D721Med (cell line): ENCODE data around the gene CFDP1.
A peak's percentile ranks its signal among the peaks of the same experiment; 100 is the strongest.

ENCODE experiments used
- DNase-seq: peaks from one replicate; pipeline ENCODE4 v3.0.0; 2011; ENCODE audit warnings: low spot score; ENCODE audit not compliant: insufficient read length
- FAIRE-seq: peaks from 2 replicates; lab custom pipeline; 2011; peaks lifted over from hg19 to GRCh38; lab: Jason Lieb, UNC
- CTCF ChIP-seq: IDR thresholded peaks from 2 replicates; pipeline ENCODE4 v1.5.1; 2012; ENCODE audit warnings: mild to moderate bottlenecking, control low read depth; ENCODE audit not compliant: insufficient read depth; ENCODE audit errors: missing control alignments

The CFDP1 gene

GRCh38 chr16:75416904-75417565 lies 16.3 kb downstream of the CFDP1 start:
- no peak for TF ChIP-seq CTCF
- no peak for DNase-seq
- FAIRE-seq = no peak

DNA sequence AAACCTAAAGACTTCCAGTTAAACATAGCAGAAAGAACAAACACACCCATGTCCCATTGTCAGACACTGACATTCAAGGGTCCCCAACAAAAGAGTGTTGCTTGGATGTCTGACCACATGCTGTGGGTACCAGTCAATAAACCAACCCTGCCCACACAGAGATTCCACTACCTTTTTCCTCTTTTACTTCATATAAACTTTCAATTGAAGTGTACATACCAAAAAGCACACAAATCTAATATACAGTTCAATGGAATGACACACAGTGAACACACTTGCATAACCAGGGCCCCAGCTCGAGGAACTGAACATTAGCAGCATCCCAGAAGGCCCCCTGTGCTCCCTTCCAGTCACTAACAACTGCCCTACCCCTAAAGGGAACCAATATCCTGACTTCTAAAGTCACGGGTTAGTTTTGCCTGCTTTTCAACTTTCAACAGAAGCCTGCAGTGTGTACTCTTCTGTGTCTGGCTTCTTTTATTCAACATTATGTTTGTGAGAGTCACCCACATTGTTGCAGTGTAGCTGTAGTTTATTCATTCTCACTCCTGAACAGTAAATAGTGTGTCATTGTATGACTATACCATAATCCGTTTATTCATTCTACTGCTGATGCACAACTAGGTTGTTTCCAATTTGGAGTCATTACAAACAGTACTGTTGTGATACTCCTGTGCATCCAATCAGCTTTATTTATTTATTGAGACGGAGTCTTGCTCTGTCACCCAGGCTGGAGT lies 18.0 kb downstream of the CFDP1 start:
- FAIRE-seq (no peak), DNase-seq (no peak)
- no peak for TF ChIP-seq CTCF

DNA sequence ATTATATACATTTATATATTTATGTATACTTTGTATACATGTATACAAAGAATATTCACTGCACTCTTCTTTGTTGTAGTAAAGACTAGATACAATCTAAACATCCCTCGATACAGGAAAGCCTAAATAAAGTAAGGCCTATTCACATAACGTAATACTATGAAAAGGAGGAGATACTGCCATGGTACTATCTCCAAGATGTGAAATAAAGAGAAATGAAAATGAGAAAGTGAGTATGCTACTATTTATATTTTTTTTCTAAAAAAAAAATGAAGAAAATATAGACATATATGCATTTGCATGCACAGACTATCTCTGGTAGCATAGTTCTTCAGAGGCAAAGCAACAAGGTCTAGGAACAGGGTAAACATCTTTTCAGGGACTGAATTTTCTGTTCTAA lies 19.4 kb downstream of the CFDP1 start:
- no peak for TF ChIP-seq CTCF
- FAIRE-seq (no peak), DNase-seq (no peak)

DNA sequence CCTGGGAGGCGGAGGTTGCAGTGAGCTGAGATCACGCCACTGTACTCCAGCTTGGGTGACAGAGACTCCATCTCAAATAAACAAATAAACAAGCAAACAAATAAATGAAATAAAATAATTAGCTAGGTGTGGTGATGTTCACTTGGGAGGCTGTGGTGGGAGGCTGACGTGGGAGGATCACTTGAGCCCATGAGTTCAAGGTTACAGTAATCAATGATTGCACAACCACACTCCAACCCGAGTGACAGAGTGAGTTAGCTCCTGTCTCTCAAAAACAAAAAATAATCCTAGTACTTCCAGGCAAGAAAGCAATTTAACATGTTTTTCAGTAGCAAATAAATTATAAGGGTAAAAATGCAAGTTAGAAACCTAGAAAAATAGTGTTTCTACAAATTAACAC lies 26.4 kb downstream of the CFDP1 start:
- FAIRE-seq (no peak), DNase-seq (no peak)
- no peak for TF ChIP-seq CTCF

DNA sequence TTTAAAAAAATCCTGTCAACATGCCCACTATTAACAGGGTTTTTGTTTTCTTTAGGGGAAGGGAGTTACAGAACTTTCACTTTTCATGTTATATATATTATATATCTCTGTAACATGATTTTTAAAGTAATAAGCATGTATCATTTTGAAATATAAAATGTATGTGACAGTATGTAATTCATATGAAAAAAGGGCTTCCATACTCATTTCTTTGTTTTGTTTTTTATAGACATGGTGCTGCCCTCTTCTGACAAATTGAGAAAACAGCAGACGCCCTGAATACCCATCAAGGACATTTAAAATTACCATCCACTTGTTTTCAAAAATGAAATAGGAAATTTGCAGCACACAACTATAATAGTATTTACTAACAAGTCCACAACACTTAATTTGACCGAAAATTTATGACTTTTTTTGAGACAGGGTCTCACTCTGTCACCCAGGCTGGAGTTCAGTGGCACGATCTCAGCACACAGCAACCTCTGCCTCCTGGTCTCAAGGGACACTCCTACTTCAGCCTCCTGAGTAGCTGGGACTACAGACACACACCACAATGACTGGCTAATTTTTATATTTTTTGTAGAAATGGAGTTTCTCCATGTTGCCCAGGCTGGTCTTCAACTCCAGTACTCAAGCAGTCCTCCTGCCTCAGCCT lies 30.4 kb downstream of the CFDP1 start:
- FAIRE-seq (no peak), DNase-seq (no peak)
- peak; percentile 73 for TF ChIP-seq CTCF

DNA sequence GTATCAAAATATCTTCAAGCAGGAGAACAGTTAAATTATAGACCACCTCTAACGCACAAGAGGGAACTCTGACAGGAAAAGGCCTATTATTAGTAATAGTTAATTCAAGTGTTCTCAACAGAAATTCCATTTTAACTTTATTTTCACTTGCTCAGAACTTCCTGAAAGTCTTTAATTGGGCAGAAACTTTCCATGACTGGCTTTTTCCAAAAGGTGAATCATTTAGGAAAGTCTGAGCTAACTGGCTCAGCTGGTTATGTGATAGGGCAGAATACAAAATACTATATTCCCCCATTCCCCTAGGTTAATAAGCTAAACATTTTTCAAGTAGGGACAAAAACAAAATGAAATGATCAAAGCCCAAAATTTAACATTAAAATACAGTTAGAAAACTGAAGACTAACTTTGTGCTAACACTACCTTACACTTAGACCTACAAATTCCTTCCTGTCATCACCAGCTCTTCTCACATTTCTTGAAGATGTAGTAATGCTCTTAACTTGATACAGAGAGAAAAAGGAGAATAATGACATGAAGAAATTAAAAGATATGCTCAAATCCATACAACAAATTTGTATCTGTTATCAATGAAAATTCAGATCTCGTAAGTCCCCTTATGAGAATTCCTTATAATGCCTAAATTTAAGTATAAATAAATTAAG lies 31.0 kb downstream of the CFDP1 start:
- DNase-seq = no peak
- no peak for FAIRE-seq
- TF ChIP-seq CTCF = no peak

GRCh38 chr16:75401691-75402090 lies 31.6 kb downstream of the CFDP1 start:
- TF ChIP-seq CTCF = no peak
- no peak for DNase-seq
- FAIRE-seq = no peak
